Fibroblast of pulmonary artery (primary cell): Measurements from ENCODE around the gene EIF1B.

Source experiments
- DNase-seq: peaks from one replicate; pipeline ENCODE4 v3.0.0-alpha.2; 2010; ENCODE audit warnings: low read depth
- H3K4me3 ChIP-seq: replicated peaks from 2 replicates; pipeline ENCODE4 v1.5.1; 2011; ENCODE audit warnings: low read depth, mild to moderate bottlenecking, control low read depth, low read length, moderate library complexity
- TF ChIP-seq, protein P1 (sequence below): IDR thresholded peaks from 2 replicates; pipeline ENCODE4 v1.5.1; 2011; ENCODE audit warnings: mild to moderate bottlenecking, control low read depth, low read length, inconsistent platforms; ENCODE audit errors: missing control alignments

The EIF1B gene

DNA sequence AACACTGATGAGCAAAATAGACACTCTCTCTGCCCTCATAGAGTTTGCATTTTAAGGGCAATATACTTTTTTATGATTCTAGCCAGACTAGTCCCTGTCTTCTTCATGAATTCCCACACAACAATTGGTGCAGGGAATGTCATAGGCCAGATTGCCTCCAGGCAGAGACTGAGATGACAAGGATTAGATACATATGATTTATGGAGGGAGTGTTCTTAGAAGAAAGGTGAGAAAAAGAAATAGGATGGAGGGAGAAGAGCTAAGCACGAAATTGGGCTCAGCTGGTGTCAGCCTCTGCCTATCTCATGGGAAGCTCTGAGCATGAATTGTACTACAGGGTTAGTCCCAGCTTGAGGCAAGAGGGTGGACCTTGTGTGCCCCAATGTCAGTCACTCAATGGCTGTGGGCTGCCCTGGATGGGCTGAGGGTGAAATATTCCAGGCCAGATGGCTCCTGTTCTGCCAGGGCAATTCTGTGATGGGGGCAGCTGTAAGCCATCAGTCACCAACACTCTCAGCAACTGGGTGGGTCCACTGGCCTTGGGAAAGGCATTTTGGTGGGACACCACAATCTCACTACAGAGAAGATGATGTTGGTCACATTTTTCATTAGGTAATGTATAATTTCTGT, 31.1 kb downstream of the EIF1B start:
- no peak overlapping the region for H3K4me3 ChIP-seq
- TF ChIP-seq, protein P1, sequence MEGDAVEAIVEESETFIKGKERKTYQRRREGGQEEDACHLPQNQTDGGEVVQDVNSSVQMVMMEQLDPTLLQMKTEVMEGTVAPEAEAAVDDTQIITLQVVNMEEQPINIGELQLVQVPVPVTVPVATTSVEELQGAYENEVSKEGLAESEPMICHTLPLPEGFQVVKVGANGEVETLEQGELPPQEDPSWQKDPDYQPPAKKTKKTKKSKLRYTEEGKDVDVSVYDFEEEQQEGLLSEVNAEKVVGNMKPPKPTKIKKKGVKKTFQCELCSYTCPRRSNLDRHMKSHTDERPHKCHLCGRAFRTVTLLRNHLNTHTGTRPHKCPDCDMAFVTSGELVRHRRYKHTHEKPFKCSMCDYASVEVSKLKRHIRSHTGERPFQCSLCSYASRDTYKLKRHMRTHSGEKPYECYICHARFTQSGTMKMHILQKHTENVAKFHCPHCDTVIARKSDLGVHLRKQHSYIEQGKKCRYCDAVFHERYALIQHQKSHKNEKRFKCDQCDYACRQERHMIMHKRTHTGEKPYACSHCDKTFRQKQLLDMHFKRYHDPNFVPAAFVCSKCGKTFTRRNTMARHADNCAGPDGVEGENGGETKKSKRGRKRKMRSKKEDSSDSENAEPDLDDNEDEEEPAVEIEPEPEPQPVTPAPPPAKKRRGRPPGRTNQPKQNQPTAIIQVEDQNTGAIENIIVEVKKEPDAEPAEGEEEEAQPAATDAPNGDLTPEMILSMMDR, result no peak
- no peak for DNase-seq

DNA sequence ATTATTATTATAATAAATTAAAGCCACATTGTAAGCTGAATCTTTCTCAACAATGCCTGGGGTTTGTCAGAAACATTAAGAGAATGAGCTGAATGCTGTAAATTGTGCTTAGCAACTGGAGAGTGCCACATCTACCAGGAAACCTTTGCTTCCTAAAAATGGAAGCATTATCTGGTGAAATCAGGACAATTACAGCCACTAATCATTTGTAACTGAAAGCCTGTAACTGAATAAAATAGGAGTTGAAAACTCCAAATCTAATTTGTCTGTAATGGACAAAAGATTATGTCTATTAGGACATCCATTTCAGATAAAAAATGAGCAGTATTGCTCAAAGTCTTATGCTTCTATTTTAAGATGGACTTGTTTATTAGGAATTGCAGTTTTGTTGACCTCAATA, 32.2 kb downstream of the EIF1B start:
- DNase-seq, result no peak
- H3K4me3 ChIP-seq, result no peak overlapping the region
- TF ChIP-seq, protein P1, result no peak

DNA sequence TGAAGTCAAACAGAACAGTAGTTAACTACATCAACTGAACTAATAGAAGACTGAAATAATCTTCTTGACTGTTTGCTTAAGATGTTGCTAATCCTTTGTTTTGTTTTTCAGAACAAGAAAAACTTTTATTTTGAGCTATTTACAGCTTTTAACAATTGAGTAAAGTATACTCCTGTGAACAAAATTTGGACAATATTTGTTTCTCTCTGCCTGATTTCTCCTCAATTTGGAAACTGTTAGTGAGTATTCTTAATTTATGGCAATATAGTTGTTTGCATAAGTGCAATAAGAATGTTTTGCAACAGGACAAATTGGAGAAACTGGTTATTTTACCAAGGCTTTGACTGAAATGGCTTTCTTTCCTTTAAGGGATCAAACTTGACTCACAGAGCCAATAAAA, 41.0 kb downstream of the EIF1B start:
- TF ChIP-seq, protein P1, result no peak
- no peak for DNase-seq
- H3K4me3 ChIP-seq, result no peak overlapping the region

DNA sequence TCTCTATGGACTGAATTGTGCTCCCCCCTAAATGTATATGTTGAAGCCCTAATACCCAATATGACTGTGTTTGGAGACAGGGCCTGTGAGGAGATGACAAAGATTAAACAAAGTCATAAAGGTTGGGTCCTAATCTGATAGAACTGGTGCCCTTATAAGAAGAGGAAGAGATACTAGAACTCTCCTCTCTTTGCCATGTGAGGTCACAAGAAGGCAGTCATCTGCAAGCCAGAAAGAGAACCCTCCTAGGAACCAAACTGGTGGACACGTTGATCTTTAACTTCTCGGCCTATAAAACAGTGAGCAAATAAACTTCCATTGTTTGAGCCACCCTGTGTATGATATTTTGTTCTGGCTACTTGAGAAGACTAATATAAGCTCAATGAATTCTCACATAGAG, 45.9 kb downstream of the EIF1B start:
- DNase-seq, result no peak
- H3K4me3 ChIP-seq, result no peak overlapping the region
- TF ChIP-seq, protein P1, result no peak

DNA sequence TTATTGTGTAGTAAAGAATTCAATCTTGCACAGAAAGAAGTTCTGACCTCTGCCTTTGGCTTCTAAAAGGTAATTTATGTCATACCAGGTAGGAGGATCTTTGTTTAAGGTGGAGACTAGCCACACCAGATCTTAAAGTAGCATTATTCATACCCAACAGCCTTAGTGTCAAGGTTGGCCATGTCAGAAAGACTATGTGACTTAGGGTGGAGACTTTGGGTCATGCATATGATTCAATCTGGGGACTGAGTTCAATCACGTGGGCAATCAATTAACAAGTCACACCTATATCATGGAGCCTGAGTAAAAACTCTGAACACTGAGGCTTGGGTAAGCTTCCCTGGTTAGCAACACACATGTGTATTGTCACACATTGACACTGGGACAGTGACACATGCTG, 48.9 kb downstream of the EIF1B start:
- TF ChIP-seq, protein P1, result no peak
- H3K4me3 ChIP-seq, result no peak overlapping the region
- no peak for DNase-seq
